ENCODE data around the gene PTPRCAP. TPM values are rescaled to one million over a fixed set of nuclear protein-coding genes. Genes with fewer than 3 reads are reported as not detected.
A peak's percentile ranks its signal among the peaks of the same experiment; 100 is the strongest.

The PTPRCAP gene
- total and polyA plus RNA-seq, 9 donors, result 0.84 to 1.5 (median 1.2) TPM

- no peak for DNase-seq
- peak within 1 kb of the TSS; percentile 44 for H3K4me3 ChIP-seq (ENCODE audit: low read length)
- peaks cover 72% of the 10 kb centered on the region for H3K4me1 ChIP-seq (ENCODE audit: control insufficient read depth, insufficient read depth, low read length)
- H3K27me3 ChIP-seq (ENCODE audit: control insufficient read depth, insufficient read depth, low read length), result peaks cover 35% of the 10 kb centered on the region
- no peaks in the 10 kb centered on the region for H3K9me3 ChIP-seq (replicated peaks; ENCODE audit: control insufficient read depth, low read depth, low read length)
- H3K36me3 ChIP-seq (ENCODE audit: control insufficient read depth, insufficient read depth, low read length), result peaks cover 4% of the 10 kb centered on the region
- 5% methylated on average over 43 of the region's 67 CpGs for WGBS (ENCODE audit: insufficient coverage)
- H3K27ac ChIP-seq (ENCODE audit: low read length), result peak within 1 kb of the TSS; percentile 94
These were observed 21.8 kb downstream of the PTPRCAP start, which contains the start of gene CARNS1 for GRCh38 chr11:67415501-67416304. TSS of gene CARNS1 (plus strand) at chr11:67415678. CDS start at chr11:67416200, 522 bp downstream.

DNA sequence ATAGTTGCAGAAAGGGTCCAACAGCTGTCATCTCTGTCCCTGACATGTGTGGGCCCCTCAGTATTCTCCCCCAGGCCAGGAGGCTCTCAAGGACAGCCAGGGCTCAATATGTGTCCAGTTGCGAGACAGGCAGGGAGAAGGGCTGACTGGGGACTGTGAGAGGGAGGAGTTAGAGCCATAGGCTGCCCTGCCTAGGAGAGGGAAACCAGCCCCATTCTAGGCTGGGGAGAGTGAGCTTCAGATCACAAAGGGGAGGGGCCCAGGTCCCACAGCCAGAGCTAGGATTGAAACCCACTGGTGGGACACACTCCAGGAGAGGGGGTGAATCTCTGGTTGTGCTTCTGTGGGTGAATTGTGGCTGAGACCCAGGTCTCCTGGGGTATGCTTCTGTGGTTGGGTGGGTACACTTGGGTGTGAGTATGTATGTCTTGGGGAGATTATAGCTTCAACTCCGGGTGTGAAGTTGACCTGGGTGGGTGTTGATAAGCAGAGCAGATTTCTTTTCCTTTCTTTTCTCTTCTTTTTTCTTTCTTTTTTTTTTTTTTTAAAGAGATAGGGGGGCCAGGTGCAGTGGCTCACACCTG is 24.1 kb downstream of the PTPRCAP start:
- Histone ChIP-seq H3K27me3 (ENCODE audit: control insufficient read depth, insufficient read depth, low read length) (peaks cover 51% of the 10 kb centered on the region), H3K4me3 (ENCODE audit: low read length) (no peak overlapping the region), H3K27ac (ENCODE audit: low read length) (peak overlapping the region; percentile 29), H3K36me3 (ENCODE audit: control insufficient read depth, insufficient read depth, low read length) (peaks cover 4% of the 10 kb centered on the region), H3K4me1 (ENCODE audit: control insufficient read depth, insufficient read depth, low read length) (peaks cover 75% of the 10 kb centered on the region), H3K9me3 (replicated peaks; ENCODE audit: control insufficient read depth, low read depth, low read length) (no peaks in the 10 kb centered on the region)
- no peak for DNase-seq
- 57% methylated on average over 1 of the region's 2 CpGs for whole genome bisulfite sequencing (ENCODE audit: insufficient coverage)

- H3K36me3 ChIP-seq (ENCODE audit: control insufficient read depth, insufficient read depth, low read length), result peaks cover 4% of the 10 kb centered on the region
- H3K4me1 ChIP-seq (ENCODE audit: control insufficient read depth, insufficient read depth, low read length), result peaks cover 74% of the 10 kb centered on the region
- peaks cover 53% of the 10 kb centered on the region for H3K27me3 ChIP-seq (ENCODE audit: control insufficient read depth, insufficient read depth, low read length)
- 59% methylated on average over 5 of the region's 9 CpGs for WGBS (ENCODE audit: insufficient coverage)
- no peak overlapping the region for H3K27ac ChIP-seq (ENCODE audit: low read length)
- H3K4me3 ChIP-seq (ENCODE audit: low read length), result no peak overlapping the region
- no peak for DNase-seq
- no peaks in the 10 kb centered on the region for H3K9me3 ChIP-seq (replicated peaks; ENCODE audit: control insufficient read depth, low read depth, low read length)
These were observed 24.8 kb downstream of the PTPRCAP start for GRCh38 chr11:67412495-67413179.

- Histone ChIP-seq H3K27ac (ENCODE audit: low read length) (no peak overlapping the region), H3K9me3 (replicated peaks; ENCODE audit: control insufficient read depth, low read depth, low read length) (no peaks in the 10 kb centered on the region), H3K36me3 (ENCODE audit: control insufficient read depth, insufficient read depth, low read length) (peaks cover 4% of the 10 kb centered on the region), H3K4me3 (ENCODE audit: low read length) (no peak overlapping the region), H3K27me3 (ENCODE audit: control insufficient read depth, insufficient read depth, low read length) (peaks cover 55% of the 10 kb centered on the region), H3K4me1 (ENCODE audit: control insufficient read depth, insufficient read depth, low read length) (peaks cover 68% of the 10 kb centered on the region)
- WGBS (ENCODE audit: insufficient coverage), result no CpG with 5 or more reads among the region's 7 CpGs
- no peak for DNase-seq
These were observed 25.7 kb downstream of the PTPRCAP start for GRCh38 chr11:67411785-67412152.

DNA sequence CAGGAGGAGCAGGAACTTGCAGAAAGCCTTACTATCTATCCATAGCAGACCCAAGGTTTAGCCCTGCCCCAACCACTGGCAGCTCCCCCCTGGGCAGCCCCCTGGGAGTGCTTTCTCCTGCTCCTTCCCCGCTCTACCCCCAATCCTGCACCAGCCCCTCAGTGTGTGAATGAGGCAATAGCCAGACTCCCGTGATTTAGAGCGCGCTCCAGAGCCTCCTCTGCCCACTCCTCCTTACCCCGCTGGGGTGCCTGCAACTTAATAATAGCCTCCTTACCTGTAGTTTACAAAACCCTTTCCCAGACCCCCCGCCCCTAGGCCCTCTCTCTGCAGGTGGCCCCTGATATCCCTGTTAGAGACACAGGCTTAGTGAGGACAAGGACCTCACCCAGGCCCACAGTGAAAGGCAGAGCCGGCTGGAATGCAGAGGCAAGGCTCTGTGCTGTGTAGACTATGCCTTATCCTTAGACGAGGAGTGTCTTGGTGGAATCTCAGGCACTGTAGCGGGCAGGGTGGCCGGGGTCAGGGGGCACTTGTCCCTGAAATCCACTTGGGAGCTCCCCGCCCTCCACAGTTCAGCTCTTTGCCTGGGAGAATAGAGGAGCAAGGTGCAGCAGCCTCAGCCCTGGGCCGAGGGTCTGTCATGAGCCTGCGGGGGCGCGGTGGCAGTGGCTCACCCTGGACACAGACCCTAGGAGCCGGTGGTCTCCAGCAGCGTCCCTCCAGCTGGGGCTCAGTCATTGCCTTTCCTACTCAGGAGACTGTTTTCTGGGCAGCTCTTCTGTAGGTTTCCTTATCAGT is 26.3 kb downstream of the PTPRCAP start:
- no peak for DNase-seq
- Histone ChIP-seq H3K27ac (ENCODE audit: low read length) (no peak overlapping the region), H3K9me3 (replicated peaks; ENCODE audit: control insufficient read depth, low read depth, low read length) (no peaks in the 10 kb centered on the region), H3K27me3 (ENCODE audit: control insufficient read depth, insufficient read depth, low read length) (peaks cover 55% of the 10 kb centered on the region), H3K4me3 (ENCODE audit: low read length) (no peak overlapping the region), H3K4me1 (ENCODE audit: control insufficient read depth, insufficient read depth, low read length) (peaks cover 63% of the 10 kb centered on the region), H3K36me3 (ENCODE audit: control insufficient read depth, insufficient read depth, low read length) (peaks cover 2% of the 10 kb centered on the region)
- WGBS (ENCODE audit: insufficient coverage), result 83% methylated on average over 7 of the region's 17 CpGs

GRCh38 chr11:67410369-67410831 is 27.1 kb downstream of the PTPRCAP start:
- DNase-seq, result no peak
- WGBS (ENCODE audit: insufficient coverage), result 63% methylated on average over 10 of the region's 15 CpGs
- H3K4me3 ChIP-seq (ENCODE audit: low read length), result no peak overlapping the region
- no peak overlapping the region for H3K27ac ChIP-seq (ENCODE audit: low read length)
- H3K36me3 ChIP-seq (ENCODE audit: control insufficient read depth, insufficient read depth, low read length), result no peaks in the 10 kb centered on the region
- H3K27me3 ChIP-seq (ENCODE audit: control insufficient read depth, insufficient read depth, low read length), result peaks cover 55% of the 10 kb centered on the region
- H3K4me1 ChIP-seq (ENCODE audit: control insufficient read depth, insufficient read depth, low read length), result peaks cover 58% of the 10 kb centered on the region
- H3K9me3 ChIP-seq (replicated peaks; ENCODE audit: control insufficient read depth, low read depth, low read length), result no peaks in the 10 kb centered on the region

DNA sequence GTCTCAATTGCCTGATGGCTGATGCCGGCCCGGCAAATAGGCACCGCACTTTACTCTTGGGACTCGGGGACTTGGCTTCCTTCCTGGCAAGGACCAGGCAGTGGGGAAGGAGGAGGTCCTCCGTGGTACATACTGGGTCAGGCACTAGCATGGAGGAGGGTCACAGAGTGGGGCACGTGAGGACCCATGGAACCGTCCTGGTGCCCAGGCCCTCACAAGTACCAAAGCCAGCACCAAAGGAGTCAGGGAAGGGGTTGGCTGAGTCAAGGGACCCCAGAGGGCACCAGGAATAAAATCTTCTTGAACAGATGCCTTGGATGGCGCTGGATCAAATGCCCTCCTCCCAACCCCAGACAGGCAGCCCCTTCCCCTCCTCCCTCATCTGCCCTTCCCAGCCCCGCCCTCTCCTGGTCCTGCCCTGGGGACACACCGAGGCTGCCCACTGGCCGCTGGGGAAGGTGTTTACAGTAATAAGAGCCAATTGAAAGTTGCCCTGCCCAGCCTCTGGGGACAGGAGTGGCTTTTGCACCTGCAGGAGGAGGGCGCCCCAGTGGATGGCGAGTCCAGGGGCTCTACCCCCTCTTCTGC is 27.6 kb downstream of the PTPRCAP start:
- WGBS (ENCODE audit: insufficient coverage), result 51% methylated on average over 5 of the region's 13 CpGs
- H3K27ac ChIP-seq (ENCODE audit: low read length), result no peak overlapping the region
- no peak for DNase-seq
- peaks cover 53% of the 10 kb centered on the region for H3K4me1 ChIP-seq (ENCODE audit: control insufficient read depth, insufficient read depth, low read length)
- no peaks in the 10 kb centered on the region for H3K36me3 ChIP-seq (ENCODE audit: control insufficient read depth, insufficient read depth, low read length)
- H3K27me3 ChIP-seq (ENCODE audit: control insufficient read depth, insufficient read depth, low read length), result peaks cover 55% of the 10 kb centered on the region
- H3K4me3 ChIP-seq (ENCODE audit: low read length), result no peak overlapping the region
- no peaks in the 10 kb centered on the region for H3K9me3 ChIP-seq (replicated peaks; ENCODE audit: control insufficient read depth, low read depth, low read length)

- DNase-seq, result no peak
- no peaks in the 10 kb centered on the region for H3K36me3 ChIP-seq (ENCODE audit: control insufficient read depth, insufficient read depth, low read length)
- peaks cover 49% of the 10 kb centered on the region for H3K27me3 ChIP-seq (ENCODE audit: control insufficient read depth, insufficient read depth, low read length)
- peaks cover 51% of the 10 kb centered on the region for H3K4me1 ChIP-seq (ENCODE audit: control insufficient read depth, insufficient read depth, low read length)
- 48% methylated on average over 20 of the region's 24 CpGs for WGBS (ENCODE audit: insufficient coverage)
- H3K27ac ChIP-seq (ENCODE audit: low read length), result no peak overlapping the region
- no peaks in the 10 kb centered on the region for H3K9me3 ChIP-seq (replicated peaks; ENCODE audit: control insufficient read depth, low read depth, low read length)
- H3K4me3 ChIP-seq (ENCODE audit: low read length), result no peak overlapping the region
These were observed 28.2 kb downstream of the PTPRCAP start for GRCh38 chr11:67409261-67409666.

DNA sequence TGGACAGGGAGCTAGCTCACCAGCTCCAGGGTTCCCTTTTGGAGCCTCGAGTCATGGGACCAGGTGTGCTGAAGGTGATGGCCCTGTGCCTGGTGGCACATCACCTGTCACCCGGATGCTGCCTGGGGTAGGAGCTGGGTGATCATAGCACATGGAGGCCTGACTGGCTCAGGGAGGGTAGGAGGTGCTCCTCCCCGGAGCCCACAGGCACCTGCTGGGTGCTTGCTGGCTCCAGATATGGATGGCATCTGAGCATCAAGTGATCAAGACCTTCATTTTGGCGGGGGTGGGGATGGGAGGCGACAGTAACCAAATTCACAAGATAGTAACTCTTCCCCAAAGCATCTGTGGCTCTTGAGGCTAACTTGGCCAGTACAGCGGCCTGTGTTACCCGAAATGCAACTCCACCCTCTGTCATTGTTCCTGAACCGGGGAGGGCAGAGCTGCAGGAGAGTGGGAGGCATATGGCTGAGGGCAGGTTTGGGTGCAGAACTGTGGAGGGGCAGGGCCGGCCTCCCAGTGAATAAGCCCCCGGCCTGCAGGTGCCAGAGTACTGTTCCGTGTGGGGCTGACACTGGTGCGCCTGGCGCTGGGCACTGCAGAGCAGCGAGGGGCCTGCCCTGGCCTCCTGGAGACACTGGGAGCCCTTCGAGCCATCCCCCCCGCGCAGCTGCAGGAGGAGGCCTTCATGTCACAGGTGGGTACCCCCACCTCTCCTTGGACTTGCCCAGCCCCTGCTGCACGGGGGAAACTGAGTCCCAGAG is 28.9 kb downstream of the PTPRCAP start:
- DNase-seq, result no peak
- no peak overlapping the region for H3K27ac ChIP-seq (ENCODE audit: low read length)
- H3K27me3 ChIP-seq (ENCODE audit: control insufficient read depth, insufficient read depth, low read length), result peaks cover 45% of the 10 kb centered on the region
- no peaks in the 10 kb centered on the region for H3K36me3 ChIP-seq (ENCODE audit: control insufficient read depth, insufficient read depth, low read length)
- H3K4me3 ChIP-seq (ENCODE audit: low read length), result no peak overlapping the region
- peaks cover 50% of the 10 kb centered on the region for H3K4me1 ChIP-seq (ENCODE audit: control insufficient read depth, insufficient read depth, low read length)
- no peaks in the 10 kb centered on the region for H3K9me3 ChIP-seq (replicated peaks; ENCODE audit: control insufficient read depth, low read depth, low read length)
- WGBS (ENCODE audit: insufficient coverage), result 75% methylated on average over 12 of the region's 18 CpGs

All from muscle of leg (tissue), 11 donors.